Fibroblast of pulmonary artery (primary cell): ENCODE measurements around the gene PCDHB14.
"Not testable (repeated sequence)": the region's sequence is repeated elsewhere in the genome, so short reads cannot be mapped to it uniquely, and the experiment has no call there.

Experiments
- DNase-seq: peaks from one replicate; pipeline ENCODE4 v3.0.0-alpha.2; 2010; ENCODE audit warnings: low read depth
- H3K4me3 ChIP-seq: replicated peaks from 2 replicates; pipeline ENCODE4 v1.5.1; 2011; ENCODE audit warnings: low read depth, mild to moderate bottlenecking, control low read depth, low read length, moderate library complexity
- TF ChIP-seq, protein P1 (sequence below): IDR thresholded peaks from 2 replicates; pipeline ENCODE4 v1.5.1; 2011; ENCODE audit warnings: mild to moderate bottlenecking, control low read depth, low read length, inconsistent platforms; ENCODE audit errors: missing control alignments

PCDHB14 gene

GRCh38 chr5:141208478-141208877, 14.7 kb upstream of the PCDHB14 start, which contains the start of gene PCDHB12:
PCDHB12 (plus strand) TSS chr5:141208719; CDS start chr5:141208908, 189 bp downstream.
- no peak within 1 kb of the TSS for H3K4me3 ChIP-seq
- DNase-seq = peak; percentile 7
- TF ChIP-seq, protein P1, sequence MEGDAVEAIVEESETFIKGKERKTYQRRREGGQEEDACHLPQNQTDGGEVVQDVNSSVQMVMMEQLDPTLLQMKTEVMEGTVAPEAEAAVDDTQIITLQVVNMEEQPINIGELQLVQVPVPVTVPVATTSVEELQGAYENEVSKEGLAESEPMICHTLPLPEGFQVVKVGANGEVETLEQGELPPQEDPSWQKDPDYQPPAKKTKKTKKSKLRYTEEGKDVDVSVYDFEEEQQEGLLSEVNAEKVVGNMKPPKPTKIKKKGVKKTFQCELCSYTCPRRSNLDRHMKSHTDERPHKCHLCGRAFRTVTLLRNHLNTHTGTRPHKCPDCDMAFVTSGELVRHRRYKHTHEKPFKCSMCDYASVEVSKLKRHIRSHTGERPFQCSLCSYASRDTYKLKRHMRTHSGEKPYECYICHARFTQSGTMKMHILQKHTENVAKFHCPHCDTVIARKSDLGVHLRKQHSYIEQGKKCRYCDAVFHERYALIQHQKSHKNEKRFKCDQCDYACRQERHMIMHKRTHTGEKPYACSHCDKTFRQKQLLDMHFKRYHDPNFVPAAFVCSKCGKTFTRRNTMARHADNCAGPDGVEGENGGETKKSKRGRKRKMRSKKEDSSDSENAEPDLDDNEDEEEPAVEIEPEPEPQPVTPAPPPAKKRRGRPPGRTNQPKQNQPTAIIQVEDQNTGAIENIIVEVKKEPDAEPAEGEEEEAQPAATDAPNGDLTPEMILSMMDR = no peak

- DNase-seq, H3K4me3 ChIP-seq: not testable (repeated sequence)
Observed at GRCh38 chr5:141210281-141210680, 12.9 kb upstream of the PCDHB14 start.

- H3K4me3 ChIP-seq, DNase-seq: not testable (repeated sequence)
Observed at GRCh38 chr5:141210849-141211248, 12.3 kb upstream of the PCDHB14 start.

DNA sequence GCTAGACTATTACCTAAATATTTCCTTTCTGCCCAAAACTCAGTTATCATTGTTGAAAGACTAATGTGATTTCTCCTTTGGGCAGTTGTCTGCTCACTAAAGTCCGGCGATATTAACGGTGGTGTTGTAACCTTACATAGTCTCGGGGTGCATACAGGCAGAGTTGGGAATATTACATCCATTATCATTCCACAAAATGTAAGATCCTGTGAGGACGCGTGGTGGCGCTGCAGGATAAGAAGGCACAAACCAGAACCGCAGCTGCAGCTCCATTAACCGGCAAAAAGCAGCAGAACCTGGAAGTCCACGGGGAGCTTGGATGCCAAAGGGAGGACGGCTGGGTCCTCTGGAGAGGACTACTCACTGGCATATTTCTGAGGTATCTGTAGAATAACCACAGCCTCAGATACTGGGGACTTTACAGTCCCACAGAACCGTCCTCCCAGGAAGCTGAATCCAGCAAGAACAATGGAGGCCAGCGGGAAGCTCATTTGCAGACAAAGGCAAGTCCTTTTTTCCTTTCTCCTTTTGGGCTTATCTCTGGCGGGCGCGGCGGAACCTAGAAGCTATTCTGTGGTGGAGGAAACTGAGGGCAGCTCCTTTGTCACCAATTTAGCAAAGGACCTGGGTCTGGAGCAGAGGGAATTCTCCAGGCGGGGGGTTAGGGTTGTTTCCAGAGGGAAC, 9.3 kb upstream of the PCDHB14 start, which contains the start of gene PCDHB13:
Gene PCDHB13 (plus strand): TSS at position 264 of the 684 bp plus-strand sequence. CDS start 205 bp downstream, at position 469.
- DNase-seq = peak; percentile 49
- peak within 1 kb of the TSS; percentile 7 for H3K4me3 ChIP-seq

DNA sequence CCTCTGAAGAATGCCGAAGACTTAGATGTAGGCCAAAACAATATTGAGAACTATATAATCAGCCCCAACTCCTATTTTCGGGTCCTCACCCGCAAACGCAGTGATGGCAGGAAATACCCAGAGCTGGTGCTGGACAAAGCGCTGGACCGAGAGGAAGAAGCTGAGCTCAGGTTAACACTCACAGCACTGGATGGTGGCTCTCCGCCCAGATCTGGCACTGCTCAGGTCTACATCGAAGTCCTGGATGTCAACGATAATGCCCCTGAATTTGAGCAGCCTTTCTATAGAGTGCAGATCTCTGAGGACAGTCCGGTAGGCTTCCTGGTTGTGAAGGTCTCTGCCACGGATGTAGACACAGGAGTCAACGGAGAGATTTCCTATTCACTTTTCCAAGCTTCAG, 8.6 kb upstream of the PCDHB14 start:
- not testable (repeated sequence) for H3K4me3 ChIP-seq, DNase-seq

DNA sequence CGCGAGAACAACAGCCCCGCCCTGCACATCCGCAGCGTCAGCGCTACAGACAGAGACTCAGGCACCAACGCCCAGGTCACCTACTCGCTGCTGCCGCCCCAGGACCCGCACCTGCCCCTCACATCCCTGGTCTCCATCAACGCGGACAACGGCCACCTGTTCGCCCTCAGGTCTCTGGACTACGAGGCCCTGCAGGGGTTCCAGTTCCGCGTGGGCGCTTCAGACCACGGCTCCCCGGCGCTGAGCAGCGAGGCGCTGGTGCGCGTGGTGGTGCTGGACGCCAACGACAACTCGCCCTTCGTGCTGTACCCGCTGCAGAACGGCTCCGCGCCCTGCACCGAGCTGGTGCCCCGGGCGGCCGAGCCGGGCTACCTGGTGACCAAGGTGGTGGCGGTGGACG, 7.6 kb upstream of the PCDHB14 start:
- DNase-seq, H3K4me3 ChIP-seq: not testable (repeated sequence)

DNA sequence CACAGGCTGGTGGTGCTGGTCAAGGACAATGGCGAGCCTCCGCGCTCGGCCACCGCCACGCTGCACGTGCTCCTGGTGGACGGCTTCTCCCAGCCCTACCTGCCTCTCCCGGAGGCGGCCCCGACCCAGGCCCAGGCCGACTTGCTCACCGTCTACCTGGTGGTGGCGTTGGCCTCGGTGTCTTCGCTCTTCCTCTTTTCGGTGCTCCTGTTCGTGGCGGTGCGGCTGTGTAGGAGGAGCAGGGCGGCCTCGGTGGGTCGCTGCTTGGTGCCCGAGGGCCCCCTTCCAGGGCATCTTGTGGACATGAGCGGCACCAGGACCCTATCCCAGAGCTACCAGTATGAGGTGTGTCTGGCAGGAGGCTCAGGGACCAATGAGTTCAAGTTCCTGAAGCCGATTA, 7.1 kb upstream of the PCDHB14 start:
- not testable (repeated sequence) for H3K4me3 ChIP-seq, DNase-seq

- DNase-seq, H3K4me3 ChIP-seq: not testable (repeated sequence)
Observed at GRCh38 chr5:141224844-141225243, 1.7 kb downstream of the PCDHB14 start.

DNA sequence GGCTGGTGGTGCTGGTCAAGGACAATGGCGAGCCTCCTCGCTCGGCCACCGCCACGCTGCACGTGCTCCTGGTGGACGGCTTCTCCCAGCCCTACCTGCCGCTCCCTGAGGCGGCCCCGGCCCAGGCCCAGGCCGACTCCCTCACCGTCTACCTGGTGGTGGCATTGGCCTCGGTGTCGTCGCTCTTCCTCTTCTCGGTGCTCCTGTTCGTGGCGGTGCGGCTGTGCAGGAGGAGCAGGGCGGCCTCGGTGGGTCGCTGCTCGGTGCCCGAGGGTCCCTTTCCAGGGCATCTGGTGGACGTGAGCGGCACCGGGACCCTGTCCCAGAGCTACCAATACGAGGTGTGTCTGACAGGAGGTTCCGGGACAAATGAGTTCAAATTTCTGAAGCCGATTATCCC, 2.3 kb downstream of the PCDHB14 start:
- H3K4me3 ChIP-seq, DNase-seq: not testable (repeated sequence)

DNA sequence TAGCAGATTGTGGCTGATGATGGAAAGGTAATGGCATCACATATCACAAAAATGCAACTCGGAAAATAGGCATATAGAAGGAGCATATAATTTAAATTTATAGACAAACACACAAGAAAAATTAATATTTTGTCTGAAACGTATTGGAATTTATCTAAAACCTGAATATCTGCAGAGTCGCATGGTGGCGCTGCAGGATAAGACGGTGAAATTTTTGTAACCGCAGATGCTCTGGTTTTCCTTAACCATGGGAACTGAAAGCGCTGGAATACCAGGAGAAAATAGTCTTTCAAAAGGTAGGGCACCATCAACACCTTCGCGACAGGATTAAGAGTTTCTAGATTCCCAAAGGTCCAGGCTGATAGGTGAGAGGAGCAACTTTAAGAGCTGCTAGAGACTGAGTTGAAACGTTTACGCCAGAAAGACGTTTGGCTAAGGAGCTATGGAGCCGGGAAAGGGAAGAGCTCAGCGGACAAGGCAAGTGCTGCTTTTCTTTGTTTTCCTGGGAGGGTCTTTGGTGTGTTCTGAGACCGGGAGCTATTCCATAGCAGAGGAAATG, 11.0 kb downstream of the PCDHB14 start:
- TF ChIP-seq, protein P1 = peak; percentile 31
- peak overlapping the region; percentile 35 for H3K4me3 ChIP-seq

GRCh38 chr5:141235922-141236321, 12.8 kb downstream of the PCDHB14 start:
- DNase-seq, H3K4me3 ChIP-seq: not testable (repeated sequence)

More for the DNA sequence above, 11.0 kb downstream of the PCDHB14 start:
- DNase-seq = peak; percentile 36
